CD4-positive, alpha-beta T cell treated with Interleukin-6 for 4 hours (primary cell): ENCODE results near the gene EMSY.

Experiments
- DNase-seq: peaks from one replicate; pipeline ENCODE4 v3.0.0-alpha.2; 2020; ENCODE audit warnings: mixed read lengths

EMSY gene

GRCh38 chr11:76600124-76600655 lies 155.4 kb downstream of the EMSY start:
- DNase-seq = no peak

- no peak for DNase-seq
Observed at GRCh38 chr11:76601272-76601671, 156.5 kb downstream of the EMSY start.

GRCh38 chr11:76601724-76602123 lies 156.9 kb downstream of the EMSY start:
- DNase-seq = no peak

GRCh38 chr11:76602431-76602861 lies 157.6 kb downstream of the EMSY start:
- DNase-seq = no peak
